GM19452 (cell line): Measurements from ENCODE around the gene GLTPD2.

Experiments used
- ATAC-seq: cut with Tn5 transposase; IDR thresholded peaks from one replicate; pipeline ENCODE4 v1.9.1; 2021; ENCODE audit not compliant: unreplicated experiment

Gene GLTPD2

GRCh38 chr17:4788807-4789700, at the start of gene GLTPD2:
Gene GLTPD2 (plus strand): TSS chr17:4788964. CDS start chr17:4789012, 48 bp downstream.
- ATAC-seq, result no peak

GRCh38 chr17:4739122-4740024, 49.4 kb upstream of the GLTPD2 start, which contains the start of the genes CXCL16 and ZMYND15:
Gene CXCL16 (minus strand): TSS chr17:4739928. CDS start chr17:4739339, 589 bp downstream.
Gene ZMYND15 (plus strand): TSS chr17:4739833. CDS start chr17:4740549, 716 bp downstream.
- peak; percentile 51 for ATAC-seq

GRCh38 chr17:4740025-4740351, 48.8 kb upstream of the GLTPD2 start:
- ATAC-seq, result no peak

GRCh38 chr17:4740584-4740983, 48.2 kb upstream of the GLTPD2 start:
- no peak for ATAC-seq

GRCh38 chr17:4741544-4741943, 47.2 kb upstream of the GLTPD2 start:
- no peak for ATAC-seq

- ATAC-seq, result no peak
Measured at GRCh38 chr17:4742133-4742532, 46.6 kb upstream of the GLTPD2 start.

GRCh38 chr17:4742629-4743028, 46.1 kb upstream of the GLTPD2 start:
- ATAC-seq, result no peak

GRCh38 chr17:4743216-4743615, 45.5 kb upstream of the GLTPD2 start:
- ATAC-seq, result no peak

GRCh38 chr17:4743898-4744297, 44.9 kb upstream of the GLTPD2 start:
- ATAC-seq, result no peak

GRCh38 chr17:4744999-4745969, 43.5 kb upstream of the GLTPD2 start:
- no peak for ATAC-seq

GRCh38 chr17:4747847-4748246, 40.9 kb upstream of the GLTPD2 start:
- ATAC-seq, result no peak

GRCh38 chr17:4748686-4749085, 40.1 kb upstream of the GLTPD2 start:
- ATAC-seq, result no peak

- ATAC-seq, result no peak
Measured at GRCh38 chr17:4750606-4751005, 38.2 kb upstream of the GLTPD2 start.

GRCh38 chr17:4751932-4752331, 36.8 kb upstream of the GLTPD2 start:
- ATAC-seq, result no peak

- no peak for ATAC-seq
Measured at GRCh38 chr17:4753392-4753791, 35.4 kb upstream of the GLTPD2 start.

GRCh38 chr17:4759776-4760236, 29.0 kb upstream of the GLTPD2 start:
- no peak for ATAC-seq

- ATAC-seq, result no peak
Measured at GRCh38 chr17:4764595-4764994, 24.2 kb upstream of the GLTPD2 start.

- ATAC-seq, result no peak
Measured at GRCh38 chr17:4766201-4766600, 22.6 kb upstream of the GLTPD2 start.

- ATAC-seq, result no peak
Measured at GRCh38 chr17:4766723-4767122, 22.0 kb upstream of the GLTPD2 start.

GRCh38 chr17:4768298-4768697, 20.5 kb upstream of the GLTPD2 start:
- ATAC-seq, result no peak
